ENCODE results near the gene PYGO2. TPM values are rescaled to one million over a fixed set of nuclear protein-coding genes. Genes with fewer than 3 reads are reported as not detected.
A peak's percentile ranks its signal among the peaks of the same experiment; 100 is the strongest.
"Not testable (repeated sequence)": the region's sequence is repeated elsewhere in the genome, so short reads cannot be mapped to it uniquely, and the experiment has no call there.

PYGO2 gene
- polyA plus RNA-seq, 4 donors = 22.1 to 34.7 (median 24.8) TPM

DNA sequence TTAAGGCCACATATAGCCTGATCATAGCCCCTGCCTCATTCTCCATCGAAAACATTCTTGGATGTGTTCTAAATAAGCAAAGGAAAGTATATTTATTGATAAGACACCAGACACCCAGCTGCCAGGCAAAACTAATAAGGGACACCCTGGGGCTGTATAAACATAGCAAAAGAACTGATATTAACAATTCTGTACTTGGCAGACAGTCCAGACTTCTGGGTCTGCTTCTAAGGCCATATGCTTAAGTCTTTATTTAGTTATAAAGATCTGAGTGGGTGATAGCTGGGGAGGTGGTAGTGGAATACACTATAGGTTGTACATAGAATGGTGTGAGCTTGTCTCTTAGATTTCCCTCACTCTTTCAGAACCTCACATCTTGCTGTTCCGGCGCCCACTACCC lies 16.8 kb upstream of the PYGO2 start:
- peaks cover 0 to 10% (median 2%) of the 10 kb centered on the region in 3 donors for H3K36me3 ChIP-seq (ENCODE audit: control insufficient read depth in 3 of 3, insufficient read depth in 2 of 3, low read depth in 1 of 3, low read length in 3 of 3)
- H3K9me3 ChIP-seq (ENCODE audit: control insufficient read depth in 2 of 2, insufficient read depth in 1 of 2, low read depth in 1 of 2, low read length in 1 of 2) = no peaks in the 10 kb centered on the region
- DNase-seq = no peak
- FAIRE-seq = no peak
- no peak overlapping the region for H3K27ac ChIP-seq (ENCODE audit: low read depth in 1 of 3, low read length in 2 of 3)
- H3K4me3 ChIP-seq (ENCODE audit: low read depth in 1 of 3, low read length in 3 of 3) = no peak overlapping the region
- H3K27me3 ChIP-seq (ENCODE audit: control insufficient read depth in 3 of 3, insufficient read depth in 3 of 3, low read length in 3 of 3) = no peaks in the 10 kb centered on the region
- peaks cover 0 to 19% (median 3%) of the 10 kb centered on the region in 3 donors for H3K4me1 ChIP-seq (ENCODE audit: control insufficient read depth in 3 of 3, insufficient read depth in 2 of 3, low read depth in 1 of 3, low read length in 2 of 3)
- 93 to 94% (median 94%) methylated on average over 3 of the region's 3 CpGs for WGBS, 3 donors

- not testable (repeated sequence) for H3K4me3 ChIP-seq (ENCODE audit: low read depth in 1 of 3, low read length in 3 of 3); H3K27me3 ChIP-seq (ENCODE audit: control insufficient read depth in 3 of 3, insufficient read depth in 3 of 3, low read length in 3 of 3); H3K27ac ChIP-seq (ENCODE audit: low read depth in 1 of 3, low read length in 2 of 3); H3K9me3 ChIP-seq (ENCODE audit: control insufficient read depth in 2 of 2, insufficient read depth in 1 of 2, low read depth in 1 of 2, low read length in 1 of 2); DNase-seq; FAIRE-seq
- WGBS, 3 donors = 63 to 75% (median 66%) methylated on average over 3 of the region's 3 CpGs
- Histone ChIP-seq H3K36me3 (ENCODE audit: control insufficient read depth in 3 of 3, insufficient read depth in 2 of 3, low read depth in 1 of 3, low read length in 3 of 3) (peaks cover 0 to 10% (median 2%) of the 10 kb centered on the region in 3 donors), H3K4me1 (ENCODE audit: control insufficient read depth in 3 of 3, insufficient read depth in 2 of 3, low read depth in 1 of 3, low read length in 2 of 3) (peaks cover 0 to 23% (median 6%) of the 10 kb centered on the region in 3 donors)
Measured at GRCh38 chr1:154977762-154978161, 16.2 kb upstream of the PYGO2 start.

DNA sequence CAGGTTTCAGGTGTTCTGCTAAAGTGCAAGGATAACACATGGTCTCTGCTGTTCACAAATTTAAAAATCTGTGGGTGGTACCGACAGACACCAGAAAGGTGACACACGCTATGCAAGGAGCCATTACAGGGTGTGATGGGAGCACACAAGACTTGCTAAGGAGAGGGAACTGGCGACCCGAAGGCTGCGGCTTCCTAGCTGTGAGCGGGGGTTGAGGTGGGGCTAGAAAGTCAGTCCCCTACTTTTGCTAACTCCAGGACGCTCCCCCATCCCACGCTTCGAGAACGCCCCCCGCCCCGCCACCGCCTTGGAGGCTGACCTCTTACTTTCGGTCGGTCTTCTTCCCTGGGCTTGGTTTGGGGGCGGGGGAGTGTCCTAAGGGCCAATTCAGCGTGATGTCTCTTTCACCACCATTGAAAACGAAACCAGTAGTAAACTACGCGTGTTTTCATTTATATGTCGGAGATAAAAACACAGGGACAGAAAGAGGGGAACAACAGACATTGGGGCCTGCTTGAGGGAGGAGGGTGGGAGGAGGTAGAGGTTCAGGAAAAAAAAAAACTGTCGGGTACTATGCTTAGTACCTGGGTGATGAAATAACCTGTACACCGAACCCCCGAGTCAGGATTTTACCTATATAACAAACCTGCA lies 14.0 kb upstream of the PYGO2 start:
- peak overlapping the region; percentile 96 to 98 (median 97) for H3K27ac ChIP-seq (ENCODE audit: low read depth in 1 of 3, low read length in 2 of 3)
- FAIRE-seq = no peak
- WGBS, 3 donors = 0% methylated on average over 24 of the region's 24 CpGs

GRCh38 chr1:154974808-154975408 lies 13.3 kb upstream of the PYGO2 start:
- peak; percentile 98 for DNase-seq
- Histone ChIP-seq H3K4me1 (ENCODE audit: control insufficient read depth in 3 of 3, insufficient read depth in 2 of 3, low read depth in 1 of 3, low read length in 2 of 3) (peaks cover 7 to 47% (median 18%) of the 10 kb centered on the region in 3 donors), H3K36me3 (ENCODE audit: control insufficient read depth in 3 of 3, insufficient read depth in 2 of 3, low read depth in 1 of 3, low read length in 3 of 3) (peaks cover 0 to 15% (median 2%) of the 10 kb centered on the region in 3 donors), H3K27me3 (ENCODE audit: control insufficient read depth in 3 of 3, insufficient read depth in 3 of 3, low read length in 3 of 3) (no peaks in the 10 kb centered on the region), H3K9me3 (ENCODE audit: control insufficient read depth in 2 of 2, insufficient read depth in 1 of 2, low read depth in 1 of 2, low read length in 1 of 2) (no peaks in the 10 kb centered on the region), H3K27ac (ENCODE audit: low read depth in 1 of 3, low read length in 2 of 3) (peak overlapping the region; percentile 96 to 98 (median 97)), H3K4me3 (ENCODE audit: low read depth in 1 of 3, low read length in 3 of 3) (peak overlapping the region; percentile 18 to 86 (median 84))
- no peak for FAIRE-seq
- 0% methylated on average over 30 of the region's 30 CpGs for WGBS, 3 donors

More for the DNA sequence above, 14.0 kb upstream of the PYGO2 start:
- peak; percentile 74 to 83 for DNase-seq
- H3K27me3 ChIP-seq (ENCODE audit: control insufficient read depth in 3 of 3, insufficient read depth in 3 of 3, low read length in 3 of 3) = no peaks in the 10 kb centered on the region
- H3K9me3 ChIP-seq (ENCODE audit: control insufficient read depth in 2 of 2, insufficient read depth in 1 of 2, low read depth in 1 of 2, low read length in 1 of 2) = no peaks in the 10 kb centered on the region
- peak overlapping the region; percentile 18 to 86 (median 84) for H3K4me3 ChIP-seq (ENCODE audit: low read depth in 1 of 3, low read length in 3 of 3)
- peaks cover 7 to 41% (median 13%) of the 10 kb centered on the region in 3 donors for H3K4me1 ChIP-seq (ENCODE audit: control insufficient read depth in 3 of 3, insufficient read depth in 2 of 3, low read depth in 1 of 3, low read length in 2 of 3)
- peaks cover 0 to 13% (median 2%) of the 10 kb centered on the region in 3 donors for H3K36me3 ChIP-seq (ENCODE audit: control insufficient read depth in 3 of 3, insufficient read depth in 2 of 3, low read depth in 1 of 3, low read length in 3 of 3)

DNA sequence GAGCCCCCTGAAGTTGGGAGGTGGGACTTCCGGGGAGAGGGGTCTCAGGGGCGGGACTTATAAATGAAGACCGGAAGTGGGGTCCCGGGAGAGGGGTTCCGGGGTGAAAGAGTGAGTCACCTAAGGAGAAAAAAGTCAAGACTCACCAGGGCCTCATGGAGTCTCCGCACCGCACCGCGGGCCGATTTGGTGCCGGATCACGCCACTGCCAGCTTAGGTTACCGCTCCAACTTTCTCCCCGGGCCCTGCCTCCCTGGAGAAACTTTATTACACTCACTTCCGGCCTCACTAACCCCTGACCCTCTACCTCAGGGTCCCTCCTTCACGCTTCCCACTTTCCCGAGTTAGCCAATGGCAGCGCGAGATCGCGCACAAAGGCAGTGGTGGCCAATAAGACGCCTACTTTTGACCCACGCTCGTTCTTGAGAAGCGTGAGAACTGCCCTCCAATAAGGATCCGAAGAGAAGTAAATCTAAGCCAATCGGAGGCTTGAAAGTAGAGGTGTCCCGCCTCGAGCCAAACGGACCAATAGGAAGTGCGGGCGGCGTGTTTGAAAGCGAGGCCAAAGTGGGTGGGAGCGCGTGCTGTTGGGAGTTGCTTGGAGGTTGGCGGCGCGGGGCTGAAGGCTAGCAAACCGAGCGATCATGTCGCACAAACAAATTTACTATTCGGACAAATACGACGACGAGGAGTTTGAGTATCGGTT lies 12.7 kb upstream of the PYGO2 start, which contains the start of gene CKS1B:
Gene CKS1B, plus strand, starts transcription at position 580 of the 706 bp plus-strand sequence. Its CDS starts 65 bp downstream, at position 645.
- Histone ChIP-seq H3K9me3 (ENCODE audit: control insufficient read depth in 2 of 2, insufficient read depth in 1 of 2, low read depth in 1 of 2, low read length in 1 of 2) (no peaks in the 10 kb centered on the region), H3K27ac (ENCODE audit: low read depth in 1 of 3, low read length in 2 of 3) (peak within 1 kb of the TSS; percentile 96 to 98 (median 97)), H3K4me1 (ENCODE audit: control insufficient read depth in 3 of 3, insufficient read depth in 2 of 3, low read depth in 1 of 3, low read length in 2 of 3) (peaks cover 7 to 50% (median 18%) of the 10 kb centered on the region in 3 donors), H3K27me3 (ENCODE audit: control insufficient read depth in 3 of 3, insufficient read depth in 3 of 3, low read length in 3 of 3) (no peaks in the 10 kb centered on the region), H3K4me3 (ENCODE audit: low read depth in 1 of 3, low read length in 3 of 3) (peak within 1 kb of the TSS; percentile 64 to 86 (median 84)), H3K36me3 (ENCODE audit: control insufficient read depth in 3 of 3, insufficient read depth in 2 of 3, low read depth in 1 of 3, low read length in 3 of 3) (peaks cover 0 to 22% (median 2%) of the 10 kb centered on the region in 3 donors)
- DNase-seq = peak; percentile 100
- no peak for FAIRE-seq
- WGBS, 3 donors = 0 to 1% (median 0%) methylated on average over 43 to 47 of the region's 47 CpGs

DNA sequence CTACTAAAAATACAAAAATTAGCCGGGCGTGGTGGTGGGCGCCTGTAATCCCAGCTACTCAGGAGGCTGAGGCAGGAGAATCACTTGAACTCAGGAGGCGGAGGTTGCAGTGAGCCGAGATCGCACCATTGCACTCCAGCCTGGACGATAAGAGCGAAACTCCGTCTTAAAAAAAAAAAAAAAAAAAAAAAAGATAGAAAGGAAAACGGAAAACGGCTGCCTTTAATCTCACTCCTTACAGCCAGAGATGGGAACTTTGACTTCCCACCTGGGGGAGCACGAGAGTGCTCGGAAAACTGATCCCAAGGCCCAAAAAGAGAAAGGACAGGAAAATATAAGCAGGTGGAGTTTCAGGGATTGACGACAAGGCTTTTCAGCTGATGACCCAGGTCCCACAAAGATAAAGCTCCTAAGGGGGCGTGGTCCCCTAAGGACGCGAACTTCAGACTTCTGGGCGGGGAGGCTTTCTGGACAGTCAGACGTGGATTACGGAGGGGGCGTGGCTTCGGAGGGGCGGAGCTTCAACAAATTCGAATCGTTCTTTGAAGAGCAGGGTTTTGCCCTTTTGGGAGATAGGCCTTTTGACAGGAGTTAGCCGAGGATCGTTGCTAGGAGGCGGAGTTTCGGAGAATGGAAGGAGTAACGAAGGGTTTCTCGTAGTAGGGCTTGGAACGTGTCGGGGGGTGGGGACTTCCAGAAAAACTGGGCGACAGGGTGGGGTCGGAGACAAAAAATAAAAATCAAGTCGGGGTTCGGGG lies 11.9 kb upstream of the PYGO2 start:
- Histone ChIP-seq H3K36me3 (ENCODE audit: control insufficient read depth in 3 of 3, insufficient read depth in 2 of 3, low read depth in 1 of 3, low read length in 3 of 3) (peaks cover 0 to 29% (median 8%) of the 10 kb centered on the region in 3 donors), H3K4me3 (ENCODE audit: low read depth in 1 of 3, low read length in 3 of 3) (peak overlapping the region; percentile 63 to 84 (median 64)), H3K27ac (ENCODE audit: low read depth in 1 of 3, low read length in 2 of 3) (peak overlapping the region; percentile 95 to 98 (median 97)), H3K9me3 (ENCODE audit: control insufficient read depth in 2 of 2, insufficient read depth in 1 of 2, low read depth in 1 of 2, low read length in 1 of 2) (no peaks in the 10 kb centered on the region), H3K4me1 (ENCODE audit: control insufficient read depth in 3 of 3, insufficient read depth in 2 of 3, low read depth in 1 of 3, low read length in 2 of 3) (peaks cover 7 to 50% (median 18%) of the 10 kb centered on the region in 3 donors), H3K27me3 (ENCODE audit: control insufficient read depth in 3 of 3, insufficient read depth in 3 of 3, low read length in 3 of 3) (no peaks in the 10 kb centered on the region)
- no peak for FAIRE-seq
- 1 to 4% (median 2%) methylated on average over 30 to 37 of the region's 37 CpGs for WGBS, 3 donors
- peak; percentile 100 for DNase-seq

DNA sequence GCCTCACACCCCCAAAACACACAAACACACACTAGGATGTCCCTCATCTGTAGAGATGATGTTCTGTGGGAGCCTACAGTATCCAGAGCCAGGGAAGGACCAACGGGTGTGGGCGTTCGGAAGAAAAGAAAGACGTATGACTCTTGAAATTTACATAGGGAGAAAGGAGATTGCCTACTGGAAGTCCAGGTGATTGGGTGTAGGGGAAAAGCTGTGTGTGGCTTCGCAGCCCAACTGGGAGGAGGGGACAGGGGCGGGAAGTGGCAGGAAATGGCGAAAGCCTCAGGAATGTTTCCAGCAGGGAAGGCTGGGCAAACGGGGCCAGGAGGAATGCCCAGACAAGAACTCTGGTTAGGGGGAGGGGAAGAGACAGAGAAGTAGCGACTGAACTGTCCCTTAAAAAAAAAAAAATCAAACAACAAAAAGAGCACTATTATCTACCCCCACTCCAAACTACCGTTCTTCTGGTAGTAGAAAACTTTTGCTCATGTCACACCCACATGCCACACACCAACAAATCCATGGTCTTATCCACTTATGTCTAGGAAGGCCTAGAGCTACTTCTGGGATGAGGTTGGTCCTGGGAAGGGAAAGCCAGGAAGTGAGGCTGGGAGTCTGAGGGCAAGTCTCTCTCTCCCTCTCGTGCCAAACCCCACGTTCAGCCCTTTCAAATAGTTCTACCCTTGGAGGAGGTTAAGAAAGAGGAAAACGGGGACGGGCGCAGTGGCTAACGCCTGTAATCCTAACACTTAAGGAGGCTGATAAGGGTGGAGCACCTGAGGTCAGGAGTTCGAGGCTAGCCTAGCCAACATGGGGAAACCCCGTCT lies 11.1 kb upstream of the PYGO2 start:
- Histone ChIP-seq H3K4me3 (ENCODE audit: low read depth in 1 of 3, low read length in 3 of 3) (peak overlapping the region in 2 of 3 donors; percentile 63 to 84), H3K4me1 (ENCODE audit: control insufficient read depth in 3 of 3, insufficient read depth in 2 of 3, low read depth in 1 of 3, low read length in 2 of 3) (peaks cover 7 to 50% (median 18%) of the 10 kb centered on the region in 3 donors), H3K27ac (ENCODE audit: low read depth in 1 of 3, low read length in 2 of 3) (peak overlapping the region; percentile 95 to 98 (median 97)), H3K9me3 (ENCODE audit: control insufficient read depth in 2 of 2, insufficient read depth in 1 of 2, low read depth in 1 of 2, low read length in 1 of 2) (no peaks in the 10 kb centered on the region), H3K36me3 (ENCODE audit: control insufficient read depth in 3 of 3, insufficient read depth in 2 of 3, low read depth in 1 of 3, low read length in 3 of 3) (peaks cover 0 to 37% (median 12%) of the 10 kb centered on the region in 3 donors), H3K27me3 (ENCODE audit: control insufficient read depth in 3 of 3, insufficient read depth in 3 of 3, low read length in 3 of 3) (no peaks in the 10 kb centered on the region)
- peak; percentile 58 to 86 for DNase-seq
- FAIRE-seq = no peak
- WGBS, 3 donors = 10 to 26% (median 21%) methylated on average over 18 of the region's 18 CpGs
